ENCODE measurements around the gene ZNF586.
A peak's percentile ranks its signal among the peaks of the same experiment; 100 is the strongest.
"Not testable (repeated sequence)": the region's sequence is repeated elsewhere in the genome, so short reads cannot be mapped to it uniquely, and the experiment has no call there.

Gene ZNF586

GRCh38 chr19:57769345-57770131, at the start of gene ZNF586:
Gene ZNF586, plus strand, starts transcription at chr19:57769676. Its CDS starts 167 bp downstream, at chr19:57769843.
- H3K4me3 ChIP-seq (ENCODE audit: low read depth, low read length) = peak within 1 kb of the TSS; percentile 65
- DNase-seq (ENCODE audit: low read depth) = peak; percentile 92
- TF ChIP-seq CTCF (IDR thresholded peaks at IDR 0.05; ENCODE audit: low read depth, low read length, missing control alignments) = no peak

GRCh38 chr19:57719901-57720519, 49.5 kb upstream of the ZNF586 start:
- TF ChIP-seq CTCF (IDR thresholded peaks at IDR 0.05; ENCODE audit: low read depth, low read length, missing control alignments) = no peak
- no peak for DNase-seq (ENCODE audit: low read depth)
- H3K4me3 ChIP-seq (ENCODE audit: low read depth, low read length) = no peak overlapping the region

- no peak overlapping the region for H3K4me3 ChIP-seq (ENCODE audit: low read depth, low read length)
- no peak for TF ChIP-seq CTCF (IDR thresholded peaks at IDR 0.05; ENCODE audit: low read depth, low read length, missing control alignments)
- DNase-seq (ENCODE audit: low read depth) = no peak
These were observed 48.6 kb upstream of the ZNF586 start for GRCh38 chr19:57720878-57721277.

- not testable (repeated sequence) for DNase-seq (ENCODE audit: low read depth); H3K4me3 ChIP-seq (ENCODE audit: low read depth, low read length)
- TF ChIP-seq CTCF (IDR thresholded peaks at IDR 0.05; ENCODE audit: low read depth, low read length, missing control alignments) = peak; percentile 38
These were observed 31.2 kb upstream of the ZNF586 start for GRCh38 chr19:57738320-57738719.

GRCh38 chr19:57738770-57739169, 30.7 kb upstream of the ZNF586 start:
- not testable (repeated sequence) for DNase-seq (ENCODE audit: low read depth); H3K4me3 ChIP-seq (ENCODE audit: low read depth, low read length)

GRCh38 chr19:57746580-57747471, 22.6 kb upstream of the ZNF586 start, which contains the start of gene ZNF776:
Gene ZNF776, plus strand, starts transcription at chr19:57746815. Its CDS starts 244 bp downstream, at chr19:57747059.
- peak; percentile 2 for TF ChIP-seq CTCF (IDR thresholded peaks at IDR 0.05; ENCODE audit: low read depth, low read length, missing control alignments)
- H3K4me3 ChIP-seq (ENCODE audit: low read depth, low read length) = peak within 1 kb of the TSS; percentile 62
- DNase-seq (ENCODE audit: low read depth) = peak; percentile 89

- no peak for TF ChIP-seq CTCF (IDR thresholded peaks at IDR 0.05; ENCODE audit: low read depth, low read length, missing control alignments)
- DNase-seq (ENCODE audit: low read depth) = no peak
- peak overlapping the region; percentile 62 for H3K4me3 ChIP-seq (ENCODE audit: low read depth, low read length)
These were observed 22.0 kb upstream of the ZNF586 start for GRCh38 chr19:57747472-57747807.
